H9 (cell line): ENCODE data around the gene SOX13. TPM values are rescaled to one million over a fixed set of nuclear protein-coding genes. Genes with fewer than 3 reads are reported as not detected.

ENCODE experiments used
- DNase-seq: peaks from one replicate; pipeline ENCODE4 v3.0.0-alpha.2; 2017
- H2AFZ ChIP-seq: one replicate; pipeline ENCODE4 v1.6.1; 2013; ENCODE audit warnings: mild to moderate bottlenecking, low read length, control low read depth, moderate library complexity
- H2AK5ac ChIP-seq: 2 replicates; pipeline ENCODE4 v1.6.1; 2013; ENCODE audit warnings: low read length, control low read depth, mixed read lengths; ENCODE audit not compliant: insufficient read length
- H2BK120ac ChIP-seq: one replicate; pipeline ENCODE4 v1.6.1; 2013; ENCODE audit warnings: low read depth, mild to moderate bottlenecking, low read length, control low read depth, inconsistent platforms; ENCODE audit not compliant: poor library complexity, severe bottlenecking
- H2BK12ac ChIP-seq: 2 replicates; pipeline ENCODE4 v1.6.1; 2013; ENCODE audit warnings: low read length, control low read depth, mixed read lengths, low read depth; ENCODE audit not compliant: insufficient read length
- H2BK15ac ChIP-seq: 2 replicates; pipeline ENCODE4 v1.6.1; 2013; ENCODE audit warnings: low read depth, low read length, control low read depth
- H2BK20ac ChIP-seq: one replicate; pipeline ENCODE4 v1.6.1; 2013; ENCODE audit warnings: low read depth, mild to moderate bottlenecking, low read length, control low read depth, inconsistent platforms; ENCODE audit not compliant: poor library complexity, severe bottlenecking
- H2BK5ac ChIP-seq: 2 replicates; pipeline ENCODE4 v1.6.1; 2013; ENCODE audit warnings: low read length, control low read depth, mixed read lengths; ENCODE audit not compliant: insufficient read length
- H3K14ac ChIP-seq: 2 replicates; pipeline ENCODE4 v1.6.1; 2013; ENCODE audit warnings: low read length, control low read depth; ENCODE audit not compliant: insufficient read depth
- H3K18ac ChIP-seq: 2 replicates; pipeline ENCODE4 v1.6.1; 2013; ENCODE audit warnings: low read depth, mild to moderate bottlenecking, mixed read lengths, low read length, control low read depth; ENCODE audit not compliant: insufficient read length
- H3K23ac ChIP-seq: 2 replicates; pipeline ENCODE4 v1.6.1; 2013; ENCODE audit warnings: low read length, control low read depth, mixed read lengths, low read depth; ENCODE audit not compliant: insufficient read length
- H3K23me2 ChIP-seq: 2 replicates; pipeline ENCODE4 v1.6.1; 2013; ENCODE audit warnings: low read depth, mild to moderate bottlenecking, mixed read lengths, low read length, control low read depth; ENCODE audit not compliant: insufficient read length, poor library complexity, severe bottlenecking
- H3K27ac ChIP-seq: 2 replicates; pipeline ENCODE4 v1.5.1; 2013; ENCODE audit warnings: low read length, control low read depth, mixed read lengths, low read depth; ENCODE audit not compliant: insufficient read length
- H3K27me3 ChIP-seq: 2 replicates; pipeline ENCODE4 v1.6.1; 2013; ENCODE audit warnings: low read length, control low read depth, inconsistent platforms; ENCODE audit not compliant: insufficient read depth
- H3K4ac ChIP-seq: 2 replicates; pipeline ENCODE4 v1.6.1; 2013; ENCODE audit warnings: low read depth, mild to moderate bottlenecking, control low read depth, inconsistent platforms, low read length, moderate library complexity
- H3K4me1 ChIP-seq: 2 replicates; pipeline ENCODE4 v1.6.1; 2013; ENCODE audit warnings: low read length, control low read depth, inconsistent platforms; ENCODE audit not compliant: insufficient read depth
- H3K4me2 ChIP-seq: 2 replicates; pipeline ENCODE4 v1.6.1; 2013; ENCODE audit warnings: low read length, control low read depth, mixed read lengths; ENCODE audit not compliant: insufficient read length, insufficient read depth
- H3K56ac ChIP-seq: 2 replicates; pipeline ENCODE4 v1.6.1; 2013; ENCODE audit warnings: low read depth, mild to moderate bottlenecking, mixed read lengths, low read length, control low read depth; ENCODE audit not compliant: insufficient read length
- H3K79me1 ChIP-seq: 2 replicates; pipeline ENCODE4 v1.6.1; 2013; ENCODE audit warnings: low read depth, mild to moderate bottlenecking, moderate library complexity, low read length, control low read depth, inconsistent platforms; ENCODE audit not compliant: insufficient read depth, poor library complexity, severe bottlenecking
- H3K79me2 ChIP-seq: 2 replicates; pipeline ENCODE4 v1.6.1; 2013; ENCODE audit warnings: low read length, control low read depth, inconsistent platforms; ENCODE audit not compliant: insufficient read depth
- H3K9ac ChIP-seq: 2 replicates; pipeline ENCODE4 v1.6.1; 2013; ENCODE audit warnings: low read length, control low read depth, mixed read lengths; ENCODE audit not compliant: insufficient read length; ENCODE audit errors: extremely low read depth
- H3K9me3 ChIP-seq: one replicate; pipeline ENCODE4 v1.6.1; 2013; ENCODE audit warnings: low read depth, low read length, inconsistent platforms; ENCODE audit not compliant: control insufficient read depth
- H3T11ph ChIP-seq: one replicate; pipeline ENCODE4 v1.6.1; 2013; ENCODE audit warnings: mild to moderate bottlenecking, low read length, control low read depth, inconsistent platforms
- H4K20me1 ChIP-seq: one replicate; pipeline ENCODE4 v1.6.1; 2013; ENCODE audit not compliant: control insufficient read depth, insufficient read length, insufficient read depth
- H4K5ac ChIP-seq: 2 replicates; pipeline ENCODE4 v1.6.1; 2013; ENCODE audit warnings: low read depth, mild to moderate bottlenecking, mixed read lengths, low read length, control low read depth; ENCODE audit not compliant: insufficient read length
- H4K8ac ChIP-seq: replicated peaks from 2 replicates; pipeline ENCODE4 v1.6.1; 2013; ENCODE audit warnings: low read length, control low read depth, mixed read lengths, low read depth; ENCODE audit not compliant: insufficient read length
- H4K91ac ChIP-seq: 2 replicates; pipeline ENCODE4 v1.6.1; 2013; ENCODE audit warnings: low read depth, mild to moderate bottlenecking, moderate library complexity, mixed read lengths, low read length, control low read depth; ENCODE audit not compliant: insufficient read length
- H3K27ac Mint-ChIP-seq, 3 experiments: 2 replicates in 2 of 3; 3 replicates in 1 of 3; pipeline ENCODE4 v1.8.0; 2020 to 2021; ENCODE audit warnings: mixed read lengths in 3 of 3, mild to moderate bottlenecking in 1 of 3, moderate library complexity in 1 of 3
- H3K27me3 Mint-ChIP-seq: 2 replicates; pipeline ENCODE4 v1.8.0; 2021; ENCODE audit warnings: low read depth, mild to moderate bottlenecking, moderate library complexity, mixed read lengths
- H3K36me3 Mint-ChIP-seq, 3 experiments: 2 replicates in 2 of 3; 3 replicates in 1 of 3; pipeline ENCODE4 v1.8.0; 2020 to 2021; ENCODE audit warnings: low read depth in 3 of 3, mixed read lengths in 3 of 3; ENCODE audit not compliant: insufficient read depth in 1 of 3
- H3K4me1 Mint-ChIP-seq, 2 experiments: 2 replicates each; pipeline ENCODE4 v1.8.0; 2020; ENCODE audit warnings: mixed read lengths in 2 of 2
- H3K4me3 Mint-ChIP-seq, 2 experiments: 2 replicates in 1 of 2; 3 replicates in 1 of 2; pipeline ENCODE4 v1.8.0; 2020 to 2021; ENCODE audit warnings: mild to moderate bottlenecking in 2 of 2, mixed read lengths in 2 of 2, moderate library complexity in 1 of 2
- H3K9me3 Mint-ChIP-seq, 2 experiments: 2 replicates in 1 of 2; 3 replicates in 1 of 2; pipeline ENCODE4 v1.8.0; 2020; ENCODE audit warnings: mild to moderate bottlenecking in 2 of 2, mixed read lengths in 2 of 2, moderate library complexity in 1 of 2
- WGBS: extraction: QIAGEN DNeasy Blood & Tissue Kit; methylation state at CpG from one replicate; pipeline ENCODE4 v1.1.7; 2013; ENCODE audit warnings: missing lambda C conversion rate, low lambda C conversion rate, mixed read lengths; ENCODE audit not compliant: insufficient read length; ENCODE audit errors: extremely low coverage; 5-methylcytosine and 5-hydroxymethylcytosine counted together
- total RNA-seq: library from RNA; stranded (reverse); gene quantifications from 2 replicates; pipeline ENCODE4 v1.2.1, GENCODE V29; 2021
- TF ChIP-seq, protein P1 (sequence below): fragments of 200-600 bp; sonication (generic); conservative IDR thresholded peaks from 3 replicates; pipeline ENCODE4 v1.8.0; 2021; ENCODE audit warnings: antibody characterized with exemption, mild to moderate bottlenecking

Gene SOX13
- total RNA-seq, 1 experiment from 2014 or later, result 120 TPM

DNA sequence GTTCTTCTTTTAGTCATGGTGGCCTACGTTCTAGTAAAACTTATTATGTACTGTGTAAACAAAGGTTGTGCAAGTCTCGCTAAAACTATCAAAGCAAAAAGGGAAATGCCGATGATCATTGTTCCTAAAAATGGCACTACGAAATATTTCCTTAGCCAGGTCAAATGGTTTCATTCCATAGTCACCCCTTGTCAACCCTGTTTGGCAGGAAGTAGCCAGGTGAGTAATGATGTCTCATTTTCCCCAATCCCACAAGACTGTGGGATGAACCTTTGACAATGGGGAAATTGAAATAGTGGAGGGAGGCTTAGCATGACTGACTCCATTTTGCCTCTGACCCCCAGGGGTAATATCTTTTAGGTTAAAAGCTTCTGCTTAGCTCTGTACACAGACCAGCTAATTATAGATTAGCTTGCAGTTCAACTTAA lies 98.8 kb downstream of the SOX13 start:
- Histone ChIP-seq H4K91ac (no peak overlapping the region), H3K4me2 (no peak overlapping the region), H3K4me1 (no peaks in the 10 kb centered on the region), H2BK12ac (no peak overlapping the region), H3K14ac (no peak overlapping the region), H3K23ac (no peak overlapping the region), H2BK120ac (no peak overlapping the region), H3K23me2 (no peaks in the 10 kb centered on the region), H3K9me3 (peaks cover 21% of the 10 kb centered on the region), H2BK5ac (no peak overlapping the region), H3K9ac (no peak overlapping the region), H3K79me1 (no peaks in the 10 kb centered on the region), H3K27ac (no peak overlapping the region), H2BK20ac (no peak overlapping the region), H2AK5ac (no peak overlapping the region), H3K27me3 (no peaks in the 10 kb centered on the region), H3K18ac (no peak overlapping the region), H3K4ac (no peak overlapping the region), H4K20me1 (no peaks in the 10 kb centered on the region), H4K5ac (no peak overlapping the region), H3K79me2 (no peaks in the 10 kb centered on the region), H2AFZ (no peak overlapping the region), H4K8ac (no peak overlapping the region), H3K56ac (no peak overlapping the region), H2BK15ac (no peak overlapping the region), H3T11ph (no peak overlapping the region)
- no peaks in the 10 kb centered on the region for H3K4me1 Mint-ChIP-seq
- no peak overlapping the region for H3K27ac Mint-ChIP-seq
- TF ChIP-seq, protein P1, sequence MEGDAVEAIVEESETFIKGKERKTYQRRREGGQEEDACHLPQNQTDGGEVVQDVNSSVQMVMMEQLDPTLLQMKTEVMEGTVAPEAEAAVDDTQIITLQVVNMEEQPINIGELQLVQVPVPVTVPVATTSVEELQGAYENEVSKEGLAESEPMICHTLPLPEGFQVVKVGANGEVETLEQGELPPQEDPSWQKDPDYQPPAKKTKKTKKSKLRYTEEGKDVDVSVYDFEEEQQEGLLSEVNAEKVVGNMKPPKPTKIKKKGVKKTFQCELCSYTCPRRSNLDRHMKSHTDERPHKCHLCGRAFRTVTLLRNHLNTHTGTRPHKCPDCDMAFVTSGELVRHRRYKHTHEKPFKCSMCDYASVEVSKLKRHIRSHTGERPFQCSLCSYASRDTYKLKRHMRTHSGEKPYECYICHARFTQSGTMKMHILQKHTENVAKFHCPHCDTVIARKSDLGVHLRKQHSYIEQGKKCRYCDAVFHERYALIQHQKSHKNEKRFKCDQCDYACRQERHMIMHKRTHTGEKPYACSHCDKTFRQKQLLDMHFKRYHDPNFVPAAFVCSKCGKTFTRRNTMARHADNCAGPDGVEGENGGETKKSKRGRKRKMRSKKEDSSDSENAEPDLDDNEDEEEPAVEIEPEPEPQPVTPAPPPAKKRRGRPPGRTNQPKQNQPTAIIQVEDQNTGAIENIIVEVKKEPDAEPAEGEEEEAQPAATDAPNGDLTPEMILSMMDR, result no peak
- H3K27me3 Mint-ChIP-seq, result peaks cover 17% of the 10 kb centered on the region
- H3K9me3 Mint-ChIP-seq, result peaks cover 32 to 37% of the 10 kb centered on the region in 2 experiments
- no peak overlapping the region for H3K4me3 Mint-ChIP-seq
- no CpG with 5 or more reads among the region's 4 CpGs for WGBS
- peaks cover 0 to 17% (median 8%) of the 10 kb centered on the region in 3 experiments; a peak in 5 of 7 replicates for H3K36me3 Mint-ChIP-seq
- DNase-seq, result no peak
